HG02610 (cell line): Measurements from ENCODE around the gene PTGR3.

Experiments
- ATAC-seq: cut with Tn5 transposase; IDR thresholded peaks from one replicate; pipeline ENCODE4 v1.9.1; 2021; ENCODE audit warnings: mild to moderate bottlenecking, moderate library complexity; ENCODE audit not compliant: unreplicated experiment

The PTGR3 gene, protein sequence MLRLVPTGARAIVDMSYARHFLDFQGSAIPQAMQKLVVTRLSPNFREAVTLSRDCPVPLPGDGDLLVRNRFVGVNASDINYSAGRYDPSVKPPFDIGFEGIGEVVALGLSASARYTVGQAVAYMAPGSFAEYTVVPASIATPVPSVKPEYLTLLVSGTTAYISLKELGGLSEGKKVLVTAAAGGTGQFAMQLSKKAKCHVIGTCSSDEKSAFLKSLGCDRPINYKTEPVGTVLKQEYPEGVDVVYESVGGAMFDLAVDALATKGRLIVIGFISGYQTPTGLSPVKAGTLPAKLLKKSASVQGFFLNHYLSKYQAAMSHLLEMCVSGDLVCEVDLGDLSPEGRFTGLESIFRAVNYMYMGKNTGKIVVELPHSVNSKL

DNA sequence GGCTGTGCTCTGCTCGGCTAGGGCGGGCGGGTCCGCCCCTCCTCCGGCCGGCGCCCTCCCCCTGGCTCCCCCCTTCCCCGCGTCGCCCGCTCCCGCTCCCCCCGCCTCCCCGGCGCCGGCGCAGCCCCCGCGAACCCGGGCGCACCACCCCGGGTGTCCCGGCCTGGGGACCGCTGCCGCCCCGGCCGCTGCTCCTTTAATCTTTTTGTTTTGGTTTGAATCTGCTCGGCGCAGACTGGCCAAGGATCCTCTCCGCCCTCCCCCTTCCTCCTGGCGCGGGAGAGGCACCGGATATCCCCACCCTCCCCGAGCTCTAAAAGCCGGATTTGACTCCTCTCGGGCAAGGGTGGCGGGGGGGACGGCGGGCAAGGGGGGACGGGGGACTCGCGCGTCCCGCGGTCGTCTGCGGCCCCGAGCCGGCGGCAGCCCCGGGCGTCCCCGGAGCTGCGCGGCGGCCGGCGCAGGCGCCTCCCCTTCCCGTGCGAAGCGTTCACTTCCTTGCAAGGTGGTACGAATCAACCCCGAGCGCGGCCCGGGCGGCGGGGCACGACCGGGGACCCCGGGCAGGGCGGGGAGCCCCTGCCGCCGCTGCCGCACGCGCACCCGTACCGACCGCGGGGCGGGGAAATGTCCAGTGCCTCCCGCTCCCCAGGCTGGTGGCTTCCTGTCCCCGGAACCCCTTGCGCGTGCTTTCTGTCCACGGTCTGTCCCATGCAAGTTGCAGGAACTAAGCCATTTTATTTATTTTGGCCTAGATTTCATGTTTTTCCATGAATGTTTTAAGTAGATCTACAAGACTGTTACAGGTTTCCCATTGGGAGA, at the start of gene PTGR3:
Gene PTGR3 (minus strand): TSS at position 11 of the 822 bp plus-strand sequence. CDS start 81 bp downstream, outside the sequence.
- peak; percentile 51 for ATAC-seq

DNA sequence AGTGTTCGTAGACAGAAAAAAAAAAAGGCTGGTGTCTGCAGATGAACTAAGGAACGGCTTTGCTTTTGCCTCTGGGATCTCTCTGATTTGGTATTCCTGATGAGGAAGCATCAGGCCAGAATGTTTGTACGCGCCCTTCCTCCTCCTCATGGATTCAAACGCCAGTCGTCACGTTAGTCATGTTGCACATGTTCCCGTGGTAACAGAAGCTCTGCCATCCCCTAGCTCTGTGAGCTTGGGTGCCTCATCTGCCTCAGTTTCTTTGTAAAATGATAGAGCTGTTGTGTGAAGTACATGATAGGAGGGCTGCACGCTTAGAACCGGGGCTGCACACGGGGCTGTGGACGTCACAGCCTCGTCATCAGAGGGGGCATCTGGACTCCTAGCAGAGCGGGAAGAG, 48.7 kb upstream of the PTGR3 start:
- ATAC-seq: no peak

DNA sequence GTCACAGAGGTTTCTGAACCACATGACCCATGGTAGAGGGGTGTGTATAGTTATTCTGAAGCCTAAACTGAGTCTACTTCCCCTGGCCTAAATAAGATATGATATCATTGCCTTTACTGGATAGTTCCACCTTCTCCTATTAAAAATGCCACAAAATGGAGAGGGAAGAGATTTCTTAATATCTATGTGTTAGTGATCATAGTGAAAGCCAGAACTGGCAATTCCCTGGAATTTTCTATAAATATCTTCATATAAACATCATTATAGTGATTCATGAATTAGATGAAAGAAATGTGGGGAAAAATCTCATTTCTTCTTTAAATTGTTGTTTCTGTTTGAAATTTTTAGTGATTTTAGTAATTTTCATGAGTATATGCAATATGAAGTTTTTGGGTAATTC, 47.4 kb upstream of the PTGR3 start:
- no peak for ATAC-seq

DNA sequence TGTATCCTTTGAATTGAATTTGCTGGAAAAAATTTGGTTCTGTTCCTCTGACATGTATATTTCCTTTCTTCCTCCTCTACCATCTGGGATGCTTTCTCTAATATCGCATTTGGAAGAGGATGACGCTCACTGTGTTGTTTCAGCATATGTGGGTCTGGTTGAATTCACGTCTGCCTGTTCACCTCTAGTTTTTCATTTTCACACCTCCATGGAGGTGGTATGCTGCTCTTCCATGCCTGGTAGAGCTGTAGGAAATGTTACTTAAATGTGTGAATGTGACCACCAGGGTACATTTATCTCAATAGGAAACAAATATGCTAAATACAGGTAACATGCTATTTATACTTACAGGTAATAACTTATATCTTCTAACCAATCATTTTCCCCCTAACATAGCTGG, 46.2 kb upstream of the PTGR3 start:
- no peak for ATAC-seq

DNA sequence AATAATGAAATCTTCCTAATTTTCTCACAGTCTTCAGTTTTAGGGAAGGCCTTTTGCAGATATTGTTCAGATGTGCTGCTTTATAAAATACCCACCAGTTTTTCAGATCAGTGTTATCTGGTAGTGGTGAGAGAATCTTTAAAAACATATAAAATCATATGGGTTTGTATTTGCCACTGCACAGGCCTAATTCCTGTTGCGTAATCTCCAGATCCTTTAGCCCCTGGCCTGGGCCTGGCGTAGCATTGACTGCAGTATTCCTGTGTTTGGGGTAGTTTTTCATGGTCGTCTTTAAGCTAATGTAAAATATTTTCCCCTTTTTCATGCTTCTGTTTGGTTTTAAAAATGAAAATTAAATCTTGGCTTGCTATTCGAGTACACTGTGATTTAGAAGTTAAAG, 44.8 kb upstream of the PTGR3 start:
- ATAC-seq: no peak

DNA sequence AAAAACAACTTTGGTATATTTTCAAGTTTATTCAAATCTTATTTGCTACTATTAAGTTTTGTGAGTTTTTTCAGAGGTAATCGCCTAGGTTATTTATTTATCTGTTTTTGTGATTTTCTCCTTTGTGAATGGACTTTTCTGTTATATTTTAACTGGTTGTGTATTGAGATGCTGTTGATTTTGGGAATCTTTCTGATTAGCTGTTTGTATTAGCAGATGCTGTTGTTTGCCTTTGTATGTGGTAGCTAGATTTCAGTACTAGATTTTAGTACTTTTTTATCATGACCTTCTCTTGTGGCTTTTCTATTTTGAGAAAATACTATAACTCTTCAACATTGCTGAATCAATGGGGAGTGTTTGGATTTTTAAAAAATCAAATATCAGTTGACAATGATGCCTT, 44.1 kb upstream of the PTGR3 start:
- ATAC-seq: no peak

DNA sequence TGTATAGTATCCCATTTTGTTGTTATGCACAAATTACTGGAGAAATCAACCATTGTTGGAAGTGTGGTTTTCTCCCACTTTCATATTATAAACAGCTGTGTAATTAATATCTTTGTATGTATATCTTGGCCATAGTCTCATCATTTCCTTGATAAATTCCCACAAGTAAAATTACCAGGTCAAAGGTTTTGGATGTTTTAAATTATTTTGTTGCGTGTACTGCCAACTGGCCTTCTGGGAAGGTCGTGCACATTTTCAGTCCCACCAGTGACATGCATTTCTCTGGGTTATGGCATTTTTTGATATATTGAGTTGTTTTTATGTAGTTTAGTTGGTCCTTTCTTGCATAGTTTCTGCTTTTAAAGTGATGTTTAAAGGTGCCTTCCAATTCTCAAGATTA, 43.2 kb upstream of the PTGR3 start:
- ATAC-seq: no peak

DNA sequence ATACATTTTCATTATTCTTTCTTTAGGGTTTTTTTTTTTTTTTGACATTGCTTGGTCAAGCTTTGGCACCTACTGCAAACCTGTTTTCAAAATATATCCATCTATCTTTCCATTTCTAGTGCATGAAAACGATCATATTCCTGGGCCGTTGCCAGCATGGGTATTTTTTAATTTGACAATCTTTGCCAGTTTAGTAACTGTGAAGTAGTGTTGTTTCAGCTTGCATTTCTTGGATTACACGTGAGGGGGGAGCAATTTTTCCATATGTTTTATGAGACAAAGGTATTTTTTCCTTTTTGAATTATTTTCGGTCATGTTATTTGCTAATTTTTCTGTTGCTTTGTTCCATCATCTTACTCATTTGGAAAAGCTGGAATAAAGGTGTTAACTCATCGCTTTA, 42.5 kb upstream of the PTGR3 start:
- no peak for ATAC-seq

DNA sequence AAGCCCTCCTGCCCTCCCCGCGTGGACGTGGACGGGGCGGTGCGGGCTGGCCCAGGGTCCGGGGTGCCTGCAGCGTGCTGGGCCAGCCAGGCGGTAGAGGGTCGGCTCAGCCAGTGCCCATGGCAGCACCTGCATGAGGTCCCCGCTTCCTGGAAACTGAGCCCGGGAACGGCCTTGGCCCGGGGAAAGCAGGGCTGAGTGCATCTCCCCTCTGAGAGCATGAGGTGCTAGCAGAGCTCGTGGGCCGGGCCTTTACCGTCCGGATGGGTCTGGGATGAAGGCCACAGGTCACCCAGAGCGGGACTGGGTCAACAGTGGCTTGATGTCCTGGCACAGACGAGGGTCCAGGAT, 41.5 kb upstream of the PTGR3 start:
- ATAC-seq: no peak

DNA sequence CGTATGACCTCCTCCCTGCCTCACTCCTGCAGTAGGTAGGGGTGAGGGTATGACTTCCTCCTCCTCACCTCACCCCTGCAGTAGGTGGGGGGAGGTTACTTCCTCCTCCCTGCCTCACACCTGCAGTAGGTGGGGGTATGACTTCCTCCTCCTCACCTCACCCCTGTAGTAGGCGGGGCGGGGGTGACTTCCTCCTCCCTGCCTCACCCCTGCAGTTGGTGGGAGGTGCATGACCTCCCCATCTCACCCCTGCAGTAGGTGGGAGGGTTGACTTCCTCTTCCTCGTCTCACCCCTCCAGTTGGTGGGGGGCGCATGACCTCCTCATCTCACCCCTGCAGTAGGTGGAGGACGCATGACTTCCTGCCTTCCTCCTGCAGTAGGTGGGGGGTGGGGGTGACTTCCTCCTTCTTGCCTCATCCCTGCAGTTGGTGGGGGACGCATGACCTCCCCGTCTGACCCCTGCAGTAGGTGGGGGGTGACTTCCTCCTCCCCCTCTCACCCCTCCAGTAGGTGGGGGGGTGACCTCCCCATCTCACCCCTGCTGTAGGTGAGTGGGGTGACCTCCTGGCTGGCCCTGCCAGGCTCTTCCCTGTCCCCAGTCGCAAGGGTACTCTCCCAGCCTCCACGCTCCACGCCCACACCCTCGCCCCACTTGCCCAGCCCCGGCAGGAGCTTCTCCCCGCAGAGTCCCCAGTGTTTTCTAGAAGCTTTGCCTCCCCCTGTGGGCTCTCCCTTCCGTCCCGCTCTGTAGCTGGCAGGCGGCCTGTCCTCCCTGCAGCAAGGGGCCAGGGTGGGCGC, 40.9 kb upstream of the PTGR3 start:
- ATAC-seq: no peak

DNA sequence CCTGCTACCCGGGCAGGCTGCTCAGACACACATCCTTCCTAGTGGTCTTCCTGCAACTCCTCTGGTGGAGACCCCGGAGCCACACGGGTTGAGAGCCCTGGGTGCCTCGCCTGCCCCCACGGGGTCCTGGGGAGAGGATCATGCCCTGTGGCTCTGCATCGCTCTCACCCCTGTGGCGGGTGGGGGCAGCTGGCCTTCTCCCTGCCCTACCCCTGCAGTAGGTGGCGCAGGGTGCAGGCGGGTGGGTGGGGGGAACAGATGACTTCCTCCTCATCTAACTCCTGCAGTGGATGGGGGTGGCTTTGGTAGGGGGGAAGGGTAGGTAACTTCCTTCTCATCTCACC, 40.2 kb upstream of the PTGR3 start:
- ATAC-seq: no peak

DNA sequence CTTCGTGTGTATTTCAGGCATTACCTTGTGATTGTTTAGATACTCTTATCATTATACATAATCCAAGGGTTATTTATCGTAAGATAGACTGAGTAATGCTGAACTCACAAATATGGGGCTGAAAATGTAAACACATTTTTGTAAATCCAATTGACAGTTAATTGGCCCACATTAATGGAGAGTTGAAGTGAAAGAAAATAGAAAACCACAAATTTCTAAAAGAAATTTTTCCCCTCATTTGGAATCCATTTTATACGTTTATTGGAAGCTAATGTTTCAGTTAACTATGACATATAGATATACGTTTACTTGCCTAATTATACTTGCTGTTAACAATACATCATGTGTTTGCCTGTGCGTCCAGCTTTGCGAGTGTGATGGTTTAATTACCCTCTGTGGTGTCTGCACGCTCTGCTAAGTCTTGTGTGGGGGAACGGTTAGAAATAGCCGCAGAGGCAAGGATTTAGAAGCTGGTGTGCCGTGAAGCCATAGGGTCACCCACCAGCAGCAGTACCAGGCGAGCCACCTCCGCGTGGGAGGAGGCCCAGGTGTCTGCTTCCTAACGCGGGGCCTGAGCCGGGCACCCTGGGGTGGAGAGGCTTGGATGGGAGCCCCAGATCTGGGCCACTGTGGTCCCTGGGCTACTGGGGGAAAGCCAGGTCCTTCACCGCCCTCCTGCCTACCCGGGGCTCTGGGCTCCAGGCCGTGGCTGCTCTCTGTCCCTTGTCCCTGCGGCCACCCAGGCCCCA, 39.7 kb upstream of the PTGR3 start:
- no peak for ATAC-seq

DNA sequence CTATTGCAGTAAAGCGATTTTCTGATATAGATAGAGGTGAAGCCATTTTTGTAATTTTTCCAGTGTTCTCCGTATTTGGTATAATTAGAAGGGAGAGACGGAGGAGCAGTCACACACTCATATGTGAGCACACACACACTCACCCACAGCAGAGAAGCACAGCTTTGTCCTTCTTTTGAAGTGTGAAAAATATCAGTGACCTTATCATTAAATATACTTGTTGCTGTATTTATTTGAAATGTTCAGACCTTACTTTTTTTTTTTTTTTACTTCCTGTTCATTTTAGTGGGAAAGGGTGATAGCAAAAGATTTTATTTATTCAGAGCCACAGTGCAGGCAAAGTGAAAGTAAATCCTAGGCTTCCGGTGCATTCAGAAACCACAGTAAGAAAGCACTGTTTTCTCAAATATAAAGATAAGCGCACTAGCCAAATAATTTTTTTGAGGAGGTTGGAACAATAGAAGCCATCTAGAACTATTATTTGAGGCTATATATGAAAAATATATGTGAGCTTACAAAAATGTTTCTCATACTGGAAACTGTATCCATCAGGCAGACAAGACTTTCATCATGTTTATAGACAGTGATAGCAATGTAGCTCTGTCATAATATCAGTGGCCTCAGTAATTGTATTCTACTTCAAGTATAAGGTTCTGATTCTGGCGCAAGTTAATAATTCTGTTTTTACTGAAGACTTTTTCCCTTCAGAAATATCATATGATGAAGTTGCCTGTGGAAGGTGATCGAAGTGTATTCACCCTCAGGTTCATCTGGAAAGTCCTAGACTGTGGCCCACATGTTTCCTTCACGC, 38.9 kb upstream of the PTGR3 start:
- peak; percentile 60 for ATAC-seq

DNA sequence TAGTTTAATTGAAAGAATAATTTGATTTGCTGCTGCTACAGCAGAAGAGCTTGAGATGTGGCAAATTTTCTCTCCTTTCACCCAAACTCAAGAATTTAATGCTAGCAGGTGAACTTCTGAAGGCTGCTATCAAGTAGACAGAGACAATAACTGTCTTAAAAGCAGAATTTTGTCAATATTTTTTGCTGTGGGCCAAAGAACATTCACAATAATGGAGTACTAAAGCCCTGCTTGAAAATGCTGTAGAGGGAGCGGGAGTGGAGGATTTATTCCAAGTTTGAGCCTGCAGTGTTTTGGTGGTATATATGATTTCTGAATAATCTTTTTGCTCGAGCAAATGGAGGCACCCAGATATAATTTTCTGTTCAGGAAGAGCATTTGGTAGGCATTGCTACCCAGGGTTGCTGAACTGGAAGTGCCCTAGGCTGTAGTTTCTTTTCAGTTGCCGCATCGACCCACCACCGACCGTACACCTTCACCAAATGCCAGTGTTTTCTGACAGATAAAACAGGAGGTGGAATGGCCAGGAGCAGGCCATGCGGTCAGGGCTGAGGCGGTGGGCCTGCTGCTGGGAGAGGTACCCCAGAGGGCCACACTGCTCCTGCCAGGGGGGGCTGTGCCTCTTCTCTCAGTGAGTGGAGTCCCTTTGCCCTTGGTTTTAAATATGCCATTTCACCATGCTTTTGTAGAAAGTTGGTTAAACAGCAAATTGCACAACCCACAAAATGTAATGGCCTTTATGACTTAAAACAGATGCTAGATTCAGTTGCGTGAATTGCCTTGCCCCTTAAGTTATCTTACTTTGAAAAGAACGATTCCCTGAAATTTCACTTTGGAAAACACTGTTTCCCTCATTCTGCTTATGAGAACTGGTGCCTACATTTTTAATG, 38.0 kb upstream of the PTGR3 start:
- ATAC-seq: no peak

DNA sequence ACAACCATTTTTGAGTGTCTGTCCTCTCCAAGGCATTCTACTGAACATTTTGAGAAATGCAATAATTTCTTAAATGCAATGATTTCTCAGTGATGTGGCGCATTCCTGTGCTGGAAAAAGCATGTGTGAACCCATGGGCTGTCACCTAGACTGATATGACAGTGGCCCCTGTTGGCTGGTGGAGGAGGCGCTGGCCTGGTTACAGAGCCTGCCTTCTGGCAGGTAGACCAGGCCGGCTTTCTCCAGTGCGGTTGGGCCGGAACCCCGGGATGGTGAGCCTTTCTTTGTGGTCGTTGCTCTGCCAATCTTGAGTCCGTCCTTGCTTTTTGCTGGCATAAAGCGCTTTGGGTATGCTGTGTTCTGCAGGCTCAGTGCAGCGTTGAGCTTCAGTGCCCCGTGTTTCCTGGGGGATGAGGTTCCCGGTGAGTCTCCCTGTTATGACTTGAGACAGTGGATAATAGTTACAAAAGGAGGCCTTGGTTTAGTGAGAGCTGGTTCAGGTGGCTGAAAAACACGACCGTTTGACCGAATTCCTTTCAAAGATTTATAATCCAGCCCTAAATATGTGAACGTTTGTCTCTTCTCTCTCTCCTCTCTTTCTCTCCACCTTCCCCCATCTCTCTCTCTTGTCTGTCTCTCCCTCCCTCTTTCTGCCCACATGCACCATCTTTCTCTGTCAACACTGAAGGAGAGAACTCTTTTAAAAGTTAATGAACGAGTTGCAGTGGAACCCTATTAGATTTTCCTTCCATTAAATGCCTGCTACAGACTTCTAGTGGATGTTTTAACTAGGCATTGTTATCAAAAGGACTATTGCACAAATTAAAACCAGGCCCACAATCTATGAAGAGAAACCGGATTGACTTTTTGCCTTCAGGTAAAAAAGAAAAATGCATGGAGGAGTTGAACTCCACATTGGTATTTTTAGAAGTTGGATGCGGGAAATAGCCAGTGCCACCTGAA, 35.7 kb upstream of the PTGR3 start:
- ATAC-seq: no peak

DNA sequence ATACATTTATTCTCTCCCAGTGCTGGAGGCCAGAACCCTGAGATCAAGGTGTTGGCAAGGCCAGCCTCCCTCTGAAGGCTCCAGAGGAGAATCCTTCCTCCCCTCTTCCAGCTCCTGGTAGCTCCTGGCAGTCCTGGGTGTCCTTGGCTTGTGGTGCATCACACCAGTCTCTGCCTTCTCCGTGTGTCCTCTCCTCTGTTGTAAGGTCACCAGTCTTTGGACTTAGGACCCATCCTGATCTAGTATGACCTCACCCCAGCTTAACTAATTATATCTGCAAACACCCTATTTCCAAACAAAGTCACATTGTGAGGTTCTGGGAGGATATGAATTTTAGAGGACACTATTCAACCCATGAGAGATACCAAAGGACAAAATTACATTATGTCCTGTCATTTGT, 32.8 kb upstream of the PTGR3 start:
- no peak for ATAC-seq

DNA sequence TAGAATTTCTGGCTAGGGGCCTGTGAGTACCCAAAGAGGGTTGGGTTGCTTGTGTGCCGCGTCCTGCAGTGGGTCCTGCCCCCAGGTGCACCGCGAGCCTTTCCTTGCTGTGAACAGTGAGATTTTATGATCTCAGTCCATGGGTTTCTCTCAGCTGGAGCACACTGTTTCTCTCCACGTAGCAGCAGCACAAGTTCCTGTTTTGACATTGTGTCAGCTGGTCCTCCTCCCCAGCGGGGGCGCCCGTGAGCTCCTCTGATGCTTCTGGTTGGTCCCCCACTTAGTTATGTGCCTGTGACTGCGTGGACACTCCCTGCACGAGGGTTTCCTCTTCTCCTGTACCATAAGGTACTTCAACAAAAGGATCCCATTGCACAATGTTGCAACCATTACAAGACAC, 31.5 kb upstream of the PTGR3 start:
- ATAC-seq: no peak

DNA sequence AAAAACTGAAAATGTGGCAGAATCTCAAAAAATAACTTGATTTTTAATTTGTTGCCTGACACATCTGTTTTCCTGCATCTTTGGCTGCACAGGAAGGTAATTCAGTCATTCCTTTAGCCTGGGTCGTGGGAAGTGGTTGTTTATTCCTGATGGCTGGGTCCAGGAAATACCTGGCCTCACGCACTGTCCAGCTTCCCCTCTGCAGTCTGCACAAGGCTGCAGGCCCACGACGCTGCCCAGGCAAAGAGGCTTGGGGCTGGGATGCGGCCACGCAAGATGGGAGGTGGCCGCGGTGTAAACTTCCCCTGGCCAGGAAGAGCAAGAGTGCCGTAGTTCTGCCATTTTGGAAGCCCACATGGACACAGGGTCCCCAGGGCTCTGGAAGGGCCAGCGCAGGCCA, 29.8 kb upstream of the PTGR3 start:
- no peak for ATAC-seq
